Activated CD4-positive, alpha-beta T cell treated with anti-CD3 and anti-CD28 coated beads for 24 hours (primary cell): ENCODE data around the gene MTUS2.

Source experiments
- DNase-seq, 2 donors: peaks; one replicate each; pipeline ENCODE4 v3.0.0-alpha.2; 2020; ENCODE audit warnings: low read depth in 2 of 2

The MTUS2 gene

GRCh38 chr13:29525757-29526156 lies 705.6 kb downstream of the MTUS2 start:
- DNase-seq, result no peak

- no peak for DNase-seq
These were observed 706.6 kb downstream of the MTUS2 start for GRCh38 chr13:29526741-29527140.

GRCh38 chr13:29527511-29527910 lies 707.4 kb downstream of the MTUS2 start:
- no peak for DNase-seq

- no peak for DNase-seq
These were observed 707.8 kb downstream of the MTUS2 start for GRCh38 chr13:29527916-29528315.

- DNase-seq, result no peak
These were observed 709.6 kb downstream of the MTUS2 start for GRCh38 chr13:29529754-29530153.

- no peak for DNase-seq
These were observed 710.8 kb downstream of the MTUS2 start for GRCh38 chr13:29530901-29531300.

GRCh38 chr13:29532116-29532515 lies 712.0 kb downstream of the MTUS2 start:
- no peak for DNase-seq

- DNase-seq, result no peak
These were observed 712.7 kb downstream of the MTUS2 start for GRCh38 chr13:29532821-29533220.

GRCh38 chr13:29534083-29534482 lies 713.9 kb downstream of the MTUS2 start:
- no peak for DNase-seq

- DNase-seq, result no peak
These were observed 715.8 kb downstream of the MTUS2 start for GRCh38 chr13:29535663-29536655.

GRCh38 chr13:29536853-29537252 lies 716.7 kb downstream of the MTUS2 start:
- DNase-seq, result no peak

- no peak for DNase-seq
These were observed 717.9 kb downstream of the MTUS2 start for GRCh38 chr13:29537736-29538651.

GRCh38 chr13:29538652-29539040 lies 718.5 kb downstream of the MTUS2 start:
- DNase-seq, result no peak

- DNase-seq, result no peak
These were observed 719.7 kb downstream of the MTUS2 start for GRCh38 chr13:29539856-29540255.

- DNase-seq, result no peak
These were observed 720.2 kb downstream of the MTUS2 start for GRCh38 chr13:29540334-29540733.

- DNase-seq, result no peak
These were observed 720.7 kb downstream of the MTUS2 start for GRCh38 chr13:29540799-29541198.

- no peak for DNase-seq
These were observed 721.3 kb downstream of the MTUS2 start for GRCh38 chr13:29541400-29541799.

- DNase-seq, result no peak
These were observed 722.2 kb downstream of the MTUS2 start for GRCh38 chr13:29542381-29542780.

GRCh38 chr13:29543230-29544215 lies 723.4 kb downstream of the MTUS2 start:
- DNase-seq, result peak; percentile 26 to 44

GRCh38 chr13:29545988-29546387 lies 725.8 kb downstream of the MTUS2 start:
- DNase-seq, result no peak

GRCh38 chr13:29546662-29547061 lies 726.5 kb downstream of the MTUS2 start:
- DNase-seq, result no peak
